ENCODE measurements around the gene XKR7.

XKR7 gene

DNA sequence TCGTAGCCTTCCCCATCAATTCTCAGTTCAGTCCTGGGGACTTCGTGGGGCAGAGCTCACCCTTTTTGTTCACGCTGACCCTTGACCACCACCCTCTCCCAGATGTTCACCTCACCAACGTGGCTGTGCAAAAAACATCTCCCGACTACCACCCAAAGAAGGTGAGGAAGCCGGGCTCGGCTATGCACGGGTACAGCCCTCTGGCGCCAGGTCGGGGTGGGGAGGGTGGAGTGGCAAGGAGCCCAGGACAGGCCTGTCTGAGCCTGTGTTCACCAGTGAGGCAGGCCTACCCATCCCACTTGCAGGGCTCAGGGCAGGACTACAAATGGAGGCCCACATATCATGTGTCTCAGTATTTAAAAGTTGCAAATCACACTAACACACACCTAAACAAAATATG is 34.3 kb upstream of the XKR7 start:
- H3K4me3 ChIP-seq (ENCODE audit: low read length): no peak overlapping the region
- no peak for TF ChIP-seq ZNF274 (IDR thresholded peaks at IDR 0.05; ENCODE audit: low read depth, low read length)

DNA sequence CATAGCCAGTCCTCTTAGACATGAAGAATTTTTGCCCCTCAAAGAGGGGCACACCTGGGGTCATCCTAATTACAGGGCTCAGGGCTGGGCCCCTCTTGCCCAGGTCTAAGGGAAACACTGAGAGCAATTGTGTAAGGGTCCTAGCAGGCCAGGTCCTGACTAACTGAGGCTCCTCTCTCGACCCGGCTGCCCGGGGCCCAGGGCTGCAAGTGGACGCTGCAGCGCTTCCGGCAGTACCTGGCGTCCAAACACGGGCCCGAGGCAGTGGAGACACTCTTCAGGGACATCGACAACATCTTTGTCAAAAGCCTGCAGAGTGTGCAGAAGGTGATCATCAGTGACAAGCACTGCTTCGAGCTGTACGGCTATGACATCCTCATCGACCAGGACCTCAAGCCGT is 33.5 kb upstream of the XKR7 start:
- no peak overlapping the region for H3K4me3 ChIP-seq (ENCODE audit: low read length)
- TF ChIP-seq ZNF274 (IDR thresholded peaks at IDR 0.05; ENCODE audit: low read depth, low read length): no peak

DNA sequence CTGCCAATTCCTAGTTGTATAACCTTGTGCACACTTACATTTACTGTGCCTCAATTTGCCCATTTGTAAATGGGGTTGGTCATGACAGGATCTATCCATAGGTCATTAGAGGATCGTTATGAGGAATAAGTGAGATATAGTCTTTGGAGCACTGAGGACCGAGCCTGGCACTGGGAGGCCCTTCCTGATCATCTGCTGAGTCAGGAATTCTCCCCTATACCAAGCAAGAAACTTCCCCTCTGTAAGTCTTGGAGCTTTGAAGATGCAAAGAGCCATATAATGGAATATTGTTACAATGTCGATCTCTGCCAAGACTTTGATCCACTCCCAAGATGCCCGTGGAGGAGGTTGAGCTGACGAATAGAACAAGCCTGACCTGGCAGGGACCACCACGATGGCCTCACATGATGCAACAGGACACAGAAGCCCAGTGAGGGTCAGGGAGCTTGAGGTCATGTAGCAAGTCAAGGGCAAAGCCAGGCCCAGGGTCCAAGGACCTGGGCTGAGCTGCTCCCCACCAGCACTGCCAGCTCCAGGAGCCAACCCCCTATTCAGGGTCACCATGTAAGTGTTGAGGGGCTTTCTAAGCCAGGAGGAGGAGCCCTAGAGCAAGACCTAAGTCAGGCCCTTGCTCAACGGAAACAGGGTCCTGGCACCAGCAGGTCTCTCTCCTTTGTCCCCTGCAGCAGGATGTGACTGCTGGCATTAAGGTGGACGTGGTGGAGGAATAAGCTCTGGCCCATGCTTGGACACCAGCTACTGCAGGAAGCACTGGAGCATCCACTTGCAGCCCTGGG is 32.8 kb upstream of the XKR7 start:
- TF ChIP-seq ZNF274 (IDR thresholded peaks at IDR 0.05; ENCODE audit: low read depth, low read length): no peak
- H3K4me3 ChIP-seq (ENCODE audit: low read length): no peak overlapping the region

DNA sequence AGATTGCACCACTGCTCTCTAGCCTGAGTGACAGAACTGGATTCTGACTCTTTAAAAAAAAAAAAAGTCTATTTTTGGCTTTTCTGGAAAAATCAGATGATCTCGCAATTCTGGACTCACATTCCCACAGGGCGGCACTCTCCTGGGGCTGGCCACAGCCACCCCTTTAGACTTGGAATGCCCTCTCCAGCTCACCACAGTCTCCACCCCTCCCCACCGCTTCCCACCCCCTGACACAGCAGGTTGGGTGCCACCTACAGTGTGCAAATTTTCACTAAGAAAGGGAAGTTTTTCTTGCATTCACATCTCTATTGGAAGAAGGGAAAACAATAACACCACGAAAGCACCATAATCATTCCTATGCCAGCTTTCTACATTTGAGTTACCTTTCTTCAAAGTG is 31.5 kb upstream of the XKR7 start:
- TF ChIP-seq ZNF274 (IDR thresholded peaks at IDR 0.05; ENCODE audit: low read depth, low read length): no peak
- no peak overlapping the region for H3K4me3 ChIP-seq (ENCODE audit: low read length)

DNA sequence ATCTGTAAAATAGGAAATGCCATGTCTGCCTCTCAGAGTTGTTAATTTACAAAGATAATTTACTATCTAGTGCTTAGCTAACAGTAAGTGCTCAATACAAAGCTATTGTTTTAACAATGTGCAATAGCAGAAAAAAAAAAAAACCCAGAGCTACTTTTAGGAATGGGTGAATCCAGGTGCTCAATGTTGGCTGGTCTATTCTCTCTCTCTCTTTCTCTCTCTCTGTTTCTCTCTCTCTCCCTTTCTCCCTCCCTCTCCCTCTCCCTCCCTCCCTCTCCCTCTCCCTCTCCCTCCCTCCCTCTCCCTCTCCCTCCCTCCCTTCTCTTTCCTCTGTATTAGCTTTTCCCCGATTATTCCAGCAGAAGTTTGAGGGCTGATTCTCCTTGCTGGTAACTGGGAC is 30.1 kb upstream of the XKR7 start:
- H3K4me3 ChIP-seq (ENCODE audit: low read length): no peak overlapping the region
- no peak for TF ChIP-seq ZNF274 (IDR thresholded peaks at IDR 0.05; ENCODE audit: low read depth, low read length)

DNA sequence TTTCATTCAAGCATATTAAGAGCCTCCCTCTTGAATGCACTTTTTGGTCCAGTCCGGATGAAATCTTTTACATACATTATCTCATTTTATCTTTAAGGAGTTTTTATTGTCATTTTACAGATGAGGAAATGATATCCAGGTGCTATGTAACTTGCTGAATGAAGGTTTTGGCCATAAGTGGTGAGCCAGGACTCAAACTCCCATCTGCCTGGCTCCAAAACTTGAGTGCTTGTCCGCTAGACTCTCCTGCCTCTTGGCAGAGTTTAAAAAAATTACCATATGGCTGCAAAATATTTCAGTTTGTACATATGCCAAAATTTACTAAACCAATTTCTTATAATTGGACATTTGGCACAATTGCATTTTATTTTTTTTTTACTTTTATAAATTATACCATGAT is 28.3 kb upstream of the XKR7 start:
- H3K4me3 ChIP-seq (ENCODE audit: low read length): no peak overlapping the region
- TF ChIP-seq ZNF274 (IDR thresholded peaks at IDR 0.05; ENCODE audit: low read depth, low read length): no peak

DNA sequence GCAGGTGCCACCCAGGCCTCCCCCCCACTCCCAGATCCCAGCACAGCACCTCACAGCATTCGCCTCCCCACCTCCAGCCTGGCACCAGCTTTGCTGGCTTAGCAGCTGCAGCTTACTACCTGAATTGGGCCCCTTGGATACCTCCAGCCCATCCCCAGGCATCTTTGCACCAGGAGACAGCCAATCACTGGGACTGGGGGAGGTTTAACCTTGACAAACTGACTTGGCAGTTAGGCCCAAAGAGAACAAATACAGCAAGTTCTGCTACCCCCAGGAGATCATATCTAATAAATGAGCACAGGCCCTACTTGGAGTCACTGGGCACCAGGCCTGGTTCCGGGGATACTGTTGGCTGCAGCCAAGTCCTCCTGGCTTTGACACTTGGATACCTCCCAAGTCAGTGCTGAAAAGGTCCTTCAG is 24.9 kb upstream of the XKR7 start:
- H3K4me3 ChIP-seq (ENCODE audit: low read length): no peak overlapping the region
- TF ChIP-seq ZNF274 (IDR thresholded peaks at IDR 0.05; ENCODE audit: low read depth, low read length): no peak

DNA sequence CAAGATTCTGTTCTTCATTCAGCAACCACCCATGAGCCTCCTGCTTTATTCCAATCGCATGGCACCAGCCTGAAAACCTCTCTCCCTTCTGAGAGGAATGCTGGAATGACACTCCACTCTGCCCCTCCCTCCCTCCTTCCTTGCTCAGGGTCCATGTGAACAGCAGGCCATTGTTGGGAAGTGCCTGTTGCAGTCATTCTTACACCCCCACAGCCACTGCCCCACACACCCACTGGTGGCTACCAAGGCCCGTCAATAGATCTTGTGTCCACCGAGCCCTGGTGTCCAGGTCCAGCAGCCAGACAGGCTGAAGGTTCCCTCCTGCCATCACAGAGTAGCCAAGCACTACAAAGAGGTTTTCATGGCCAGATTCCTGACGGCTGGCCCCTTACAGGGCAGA is 22.6 kb upstream of the XKR7 start:
- H3K4me3 ChIP-seq (ENCODE audit: low read length): no peak overlapping the region
- no peak for TF ChIP-seq ZNF274 (IDR thresholded peaks at IDR 0.05; ENCODE audit: low read depth, low read length)

DNA sequence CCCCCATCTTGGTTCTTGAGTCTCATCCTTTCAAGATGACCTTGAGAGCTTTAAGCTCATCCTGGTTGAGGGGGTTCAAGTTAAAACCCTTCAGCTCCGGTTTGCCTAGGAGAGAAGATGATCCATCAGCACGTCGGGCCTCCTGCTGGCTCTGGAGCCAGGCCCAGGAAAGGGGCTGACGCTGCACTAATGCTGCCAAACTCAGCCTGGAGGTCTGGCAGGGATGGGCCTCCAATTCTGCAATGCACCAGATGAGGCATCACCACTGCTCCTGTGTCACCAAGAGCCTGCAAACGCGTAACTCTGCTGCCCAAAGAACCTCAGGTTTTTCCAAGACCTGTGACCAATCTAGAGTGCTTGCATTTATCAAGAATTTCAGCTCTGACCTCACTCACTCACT is 22.2 kb upstream of the XKR7 start:
- H3K4me3 ChIP-seq (ENCODE audit: low read length): no peak overlapping the region
- no peak for TF ChIP-seq ZNF274 (IDR thresholded peaks at IDR 0.05; ENCODE audit: low read depth, low read length)

DNA sequence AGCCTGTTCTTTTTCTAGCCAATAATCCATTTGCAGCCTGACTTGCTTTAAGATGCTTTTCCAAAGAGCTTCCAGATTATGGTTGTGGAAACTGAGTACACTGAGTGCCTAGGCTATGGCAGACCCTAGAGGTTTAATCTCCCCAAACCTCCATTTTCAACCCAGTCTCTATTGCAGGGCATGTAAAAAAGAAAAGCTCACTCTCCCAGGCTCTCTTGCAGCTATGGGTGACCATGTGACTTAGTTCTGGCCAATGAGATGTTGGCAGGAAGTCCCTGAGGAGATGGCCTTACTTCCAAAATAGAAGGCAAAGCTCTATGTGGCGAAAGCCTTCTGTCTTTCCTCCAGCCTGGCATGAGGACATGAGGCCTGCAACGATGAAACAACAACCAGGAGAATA is 19.9 kb upstream of the XKR7 start:
- no peak overlapping the region for H3K4me3 ChIP-seq (ENCODE audit: low read length)
- TF ChIP-seq ZNF274 (IDR thresholded peaks at IDR 0.05; ENCODE audit: low read depth, low read length): no peak

DNA sequence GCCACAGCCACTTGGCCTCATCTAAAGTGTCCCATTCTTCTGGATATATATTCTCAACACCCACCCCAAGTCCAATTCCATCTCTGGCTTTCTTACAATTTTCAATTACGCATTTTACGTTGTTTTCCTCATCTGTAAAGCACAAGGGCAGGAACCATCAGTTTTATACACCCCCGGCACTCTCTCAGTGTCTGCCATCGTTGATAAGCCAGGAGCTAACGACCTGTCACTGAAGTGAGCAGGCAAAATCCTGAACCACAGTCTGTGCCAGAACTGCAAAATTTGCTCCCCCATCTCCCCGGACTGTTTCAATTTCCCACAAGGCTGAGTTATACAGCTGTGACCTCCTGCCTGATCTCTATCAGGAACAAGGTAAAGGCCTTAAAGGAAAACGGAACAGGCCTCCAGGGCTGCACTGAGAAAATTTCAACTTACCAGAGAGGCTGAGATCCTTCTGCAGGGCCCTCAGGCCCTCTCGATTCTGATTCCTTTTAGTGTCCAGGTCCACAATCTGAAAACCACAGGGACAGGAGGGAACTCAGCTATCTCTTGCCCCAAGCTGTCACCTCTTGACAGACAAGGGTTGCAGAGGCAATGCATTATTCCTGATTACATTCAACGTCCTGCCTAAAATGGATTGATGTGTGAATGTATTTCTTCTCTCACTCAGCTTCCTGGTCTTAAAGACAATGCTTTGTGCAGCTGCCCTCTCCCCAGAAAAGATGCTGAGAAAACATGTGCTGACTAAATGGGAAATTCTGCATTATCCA is 17.9 kb upstream of the XKR7 start:
- peak overlapping the region; percentile 95 for H3K4me3 ChIP-seq (ENCODE audit: low read length)
- TF ChIP-seq ZNF274 (IDR thresholded peaks at IDR 0.05; ENCODE audit: low read depth, low read length): no peak

DNA sequence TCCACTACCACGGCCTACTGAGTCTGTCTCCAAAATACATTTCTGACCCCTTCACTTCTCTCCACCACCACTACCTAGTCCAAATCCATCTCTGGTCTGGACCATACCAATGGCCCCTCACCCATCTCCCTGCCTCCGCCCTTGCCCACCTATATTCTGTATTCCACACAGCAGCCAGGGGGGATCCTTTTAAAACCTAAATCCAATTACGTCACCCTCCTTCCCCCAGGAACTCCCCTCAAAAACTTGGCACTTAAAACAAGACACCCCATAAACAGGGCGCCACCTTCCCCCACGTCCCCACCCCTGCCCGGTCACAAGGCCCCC is 16.8 kb upstream of the XKR7 start:
- peak overlapping the region; percentile 95 for H3K4me3 ChIP-seq (ENCODE audit: low read length)
- no peak for TF ChIP-seq ZNF274 (IDR thresholded peaks at IDR 0.05; ENCODE audit: low read depth, low read length)

DNA sequence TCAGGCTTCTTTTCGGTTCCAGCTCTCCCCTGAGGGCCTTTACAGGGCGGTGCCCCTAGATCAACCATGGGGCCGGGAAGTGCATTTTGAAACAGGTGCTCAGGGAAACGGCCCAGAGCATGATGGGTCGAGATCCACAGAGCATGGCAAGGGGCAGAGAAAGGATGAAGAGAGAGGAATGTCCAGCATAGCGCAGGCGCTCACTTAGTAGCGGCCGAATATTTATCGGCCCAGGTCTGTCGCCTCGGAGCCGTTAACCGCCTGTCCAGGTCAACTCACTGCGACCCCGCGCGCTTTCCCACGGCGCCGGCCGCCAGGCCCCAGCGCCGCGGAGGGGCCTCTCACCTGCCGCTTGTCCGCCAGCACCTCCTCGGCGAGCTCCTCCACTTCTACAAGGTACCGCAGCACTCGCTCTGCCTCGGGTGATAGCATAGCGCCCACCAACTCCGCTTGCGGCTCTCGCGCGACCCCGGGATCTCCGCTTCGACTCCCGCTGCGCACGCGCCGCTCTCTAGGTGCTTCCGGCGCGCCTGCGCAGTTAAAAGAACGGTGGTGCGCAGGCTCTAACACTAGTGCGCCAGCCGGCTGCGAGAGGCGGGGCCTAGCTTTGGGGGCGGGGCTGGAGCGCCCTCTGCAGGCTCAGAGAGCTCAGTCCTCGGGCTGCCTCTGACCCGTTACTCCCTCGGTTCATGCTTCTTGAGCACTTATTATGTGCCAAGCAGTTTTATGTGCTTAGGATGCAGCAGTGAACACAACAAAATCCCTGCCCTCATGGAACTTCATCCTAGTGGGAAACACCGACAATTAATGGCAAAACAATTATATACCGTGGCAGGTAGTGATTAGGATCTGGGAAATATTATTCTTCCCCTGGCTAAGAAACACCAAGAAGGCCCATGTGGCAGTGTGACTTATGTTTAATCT is 16.2 kb upstream of the XKR7 start, which contains the start of gene PDRG1:
PDRG1 (minus strand) TSS at position 517 of the 924 bp plus-strand sequence; CDS start at position 432, 85 bp downstream.
- peak within 1 kb of the TSS; percentile 95 for H3K4me3 ChIP-seq (ENCODE audit: low read length)

DNA sequence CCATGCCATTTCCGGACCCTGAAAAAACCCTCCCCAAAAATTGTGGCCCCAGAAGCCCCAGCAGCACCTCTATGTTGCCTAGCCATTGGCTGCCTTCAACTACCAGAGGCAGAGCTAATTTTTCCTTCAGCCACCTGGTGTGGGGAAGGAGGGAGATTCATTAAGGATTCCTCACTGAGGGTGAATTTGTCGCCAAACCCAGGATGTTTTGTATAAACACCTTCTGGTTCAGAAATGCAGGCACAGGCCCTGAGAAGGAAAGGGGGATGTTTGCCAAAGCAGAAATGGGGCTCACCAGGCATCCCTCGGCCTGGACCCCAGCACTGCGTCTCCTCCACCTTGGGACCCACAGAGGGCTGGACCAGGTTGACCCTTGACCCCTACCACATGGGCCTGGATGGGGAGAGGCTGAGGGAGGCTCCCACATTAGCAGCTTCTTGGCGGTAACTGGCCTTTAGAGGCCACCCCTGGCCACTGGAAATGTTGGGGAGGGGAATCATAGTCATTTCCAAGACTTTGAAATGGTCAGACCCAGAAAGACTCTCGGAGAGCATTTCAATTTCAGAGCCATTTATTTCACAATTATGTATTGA is 14.3 kb upstream of the XKR7 start:
- no peak overlapping the region for H3K4me3 ChIP-seq (ENCODE audit: low read length)
- TF ChIP-seq ZNF274 (IDR thresholded peaks at IDR 0.05; ENCODE audit: low read depth, low read length): no peak

More for the DNA sequence above, 16.2 kb upstream of the XKR7 start, which contains the start of gene PDRG1:
- no peak for TF ChIP-seq ZNF274 (IDR thresholded peaks at IDR 0.05; ENCODE audit: low read depth, low read length)
